Measurements from ENCODE around the gene TULP3.

TULP3 gene

DNA sequence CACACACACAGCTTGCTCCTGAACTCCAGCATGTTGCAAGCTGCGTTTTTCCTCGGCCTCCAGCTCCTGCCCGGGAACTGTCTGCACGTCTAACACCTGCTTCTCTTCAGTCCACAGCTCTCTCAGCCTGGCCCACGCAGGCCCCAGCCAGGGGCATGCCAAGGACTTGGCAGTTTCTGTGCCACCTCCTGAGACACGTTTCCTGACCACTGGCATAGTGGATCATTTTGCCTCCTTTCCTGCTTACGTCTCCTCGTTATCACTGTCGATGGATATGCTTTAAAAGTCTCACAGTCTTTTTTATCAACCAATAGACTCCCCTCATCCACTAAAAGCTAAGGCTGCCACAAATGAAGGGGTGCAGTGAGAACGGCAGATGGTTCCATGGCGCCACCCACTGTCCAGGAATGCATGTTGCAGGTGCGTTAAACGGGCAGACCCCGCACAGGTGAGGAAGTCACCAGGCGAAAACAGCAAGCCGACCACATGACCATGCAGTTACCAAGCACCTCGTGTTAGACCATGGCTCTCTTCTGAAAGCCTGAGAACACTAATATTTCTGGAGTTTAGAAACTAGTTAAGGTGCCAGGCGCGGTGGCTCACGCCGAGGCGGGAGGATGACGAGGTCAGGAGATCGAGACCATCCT is 53.8 kb downstream of the TULP3 start:
- TF ChIP-seq CTCF (IDR thresholded peaks at IDR 0.05; ENCODE audit: extremely low read depth, missing control alignments), result peak; percentile 58
- DNase-seq (ENCODE audit: low spot score), result peak; percentile 70

- DNase-seq (ENCODE audit: low spot score), result no peak
- no peak for TF ChIP-seq CTCF (IDR thresholded peaks at IDR 0.05; ENCODE audit: extremely low read depth, missing control alignments)
Observed at GRCh38 chr12:2949411-2949810, 58.7 kb downstream of the TULP3 start.

GRCh38 chr12:2955888-2956287 is 65.2 kb downstream of the TULP3 start:
- DNase-seq (ENCODE audit: low spot score), result no peak
- TF ChIP-seq CTCF (IDR thresholded peaks at IDR 0.05; ENCODE audit: extremely low read depth, missing control alignments), result no peak

- TF ChIP-seq CTCF (IDR thresholded peaks at IDR 0.05; ENCODE audit: extremely low read depth, missing control alignments), result no peak
- DNase-seq (ENCODE audit: low spot score), result no peak
Observed at GRCh38 chr12:2957816-2958431, 67.2 kb downstream of the TULP3 start.

DNA sequence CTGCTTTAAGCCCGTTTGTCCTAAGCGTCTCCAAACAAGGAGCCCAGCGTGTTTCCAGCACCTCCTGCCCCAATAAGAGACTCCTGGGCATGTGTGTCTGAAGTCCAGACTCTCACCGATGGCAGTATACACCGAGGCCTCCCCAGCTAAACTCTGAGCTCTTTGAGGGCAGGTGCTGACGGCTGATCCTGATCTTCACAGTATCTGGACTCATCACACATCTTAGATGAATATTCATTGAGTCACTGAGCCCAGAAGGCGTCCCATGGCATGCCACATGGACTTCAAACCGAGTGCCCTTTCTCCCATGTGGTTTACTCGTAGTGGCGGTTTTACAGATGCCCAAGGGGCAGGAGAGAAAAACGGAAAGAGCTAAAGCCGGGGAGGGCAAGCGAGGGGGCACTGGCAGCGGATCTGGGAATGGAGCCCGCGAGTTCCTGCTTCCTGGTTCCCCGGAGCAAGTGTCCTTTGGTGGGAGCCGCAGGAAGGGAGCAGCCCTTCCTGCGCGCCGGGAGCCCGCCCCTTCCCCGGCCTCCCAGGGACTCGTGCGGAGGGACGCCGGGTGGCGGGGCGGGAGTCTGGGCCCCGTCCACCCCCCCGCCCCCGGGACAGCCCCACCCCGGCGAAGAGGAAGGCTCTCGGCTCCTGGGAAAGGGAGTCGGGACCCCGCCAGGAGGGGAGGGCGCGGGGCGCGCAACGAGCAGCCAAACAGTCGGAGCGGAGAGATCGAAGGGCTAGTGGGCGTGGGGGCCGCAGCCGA is 67.9 kb downstream of the TULP3 start:
- DNase-seq (ENCODE audit: low spot score), result peak; percentile 45
- no peak for TF ChIP-seq CTCF (IDR thresholded peaks at IDR 0.05; ENCODE audit: extremely low read depth, missing control alignments)

DNA sequence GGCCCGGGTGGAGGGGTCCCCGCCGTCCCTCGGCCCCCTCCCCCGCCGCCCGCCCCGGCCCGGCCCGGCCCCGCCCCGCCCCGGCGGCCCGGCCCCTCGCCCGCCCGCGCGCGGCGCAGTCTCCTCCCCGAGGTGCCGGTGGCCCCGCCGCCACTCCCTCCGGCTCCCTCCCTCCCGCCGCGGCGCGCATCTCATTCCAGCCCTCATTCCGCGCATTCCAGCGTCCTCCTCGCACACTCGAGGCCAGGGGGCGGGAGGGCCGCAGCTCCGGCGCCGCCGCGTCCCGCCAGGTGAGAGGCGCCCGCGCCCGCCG is 68.5 kb downstream of the TULP3 start, which contains the start of gene TEAD4:
Gene TEAD4, plus strand, starts transcription at position 206 of the 313 bp plus-strand sequence.
- TF ChIP-seq CTCF (IDR thresholded peaks at IDR 0.05; ENCODE audit: extremely low read depth, missing control alignments), result no peak
- DNase-seq (ENCODE audit: low spot score), result peak; percentile 87

All from GM20000 (cell line).